ENCODE data around the gene MUC21. TPM values are rescaled to one million over a fixed set of nuclear protein-coding genes. Genes with fewer than 3 reads are reported as not detected.

Gene MUC21
- total and polyA plus RNA-seq, 9 of the 15 experiments (the other 6 are each of a cell fraction or from before 2014, with no cell fraction given), result not detected

- H3K79me2 ChIP-seq (ENCODE audit: control insufficient read depth, insufficient read depth, low read length), result no peaks in the 10 kb centered on the region
- FAIRE-seq, result peak; percentile 77
- peak; percentile 36 to 61 (median 40) for DNase-seq (ENCODE audit: extremely low read depth in 1 of 4, low spot score in 3 of 4)
These were observed 48.5 kb upstream of the MUC21 start for GRCh38 chr6:30935018-30935417.

More at GRCh38 chr6:30935018-30935417, 48.5 kb upstream of the MUC21 start:
- H3K9me1 ChIP-seq (ENCODE audit: control insufficient read depth, insufficient read depth, low read length), result no peaks in the 10 kb centered on the region
- no peaks in the 10 kb centered on the region for H3K9me3 ChIP-seq (replicated peaks; ENCODE audit: control insufficient read depth, insufficient read depth, low read depth, low read length)
- WGBS (ENCODE audit: insufficient coverage, low coverage, missing lambda C conversion rate), result 3% methylated on average over 3 of the region's 3 CpGs
- no peak overlapping the region for H3K27ac ChIP-seq (ENCODE audit: extremely low read depth, low read depth, low read length)
- no peaks in the 10 kb centered on the region for H3K36me3 ChIP-seq (ENCODE audit: control insufficient read depth, insufficient read depth, low read length)
- in situ Hi-C loops (cut with MboI), result no loop called here
- TF ChIP-seq ZC3H4 (CRISPR knock-in tag; IDR thresholded peaks at IDR 0.05; ENCODE audit: borderline replicate concordance), result no peak
- TF ChIP-seq RCOR1 (IDR thresholded peaks at IDR 0.05; ENCODE audit: borderline replicate concordance in 1 of 2, low read depth in 2 of 2, low read length in 2 of 2), result 0 out of 4 replicates have a peak, but pooled peaks of 1 of the 2 experiments have one; percentile 12
- TF ChIP-seq HMG20A (CRISPR knock-in tag; conservative IDR thresholded peaks at IDR 0.05), result no peak
- no peak for TF ChIP-seq ZBTB1 (CRISPR knock-in tag; IDR thresholded peaks at IDR 0.05; ENCODE audit: borderline replicate concordance, low read depth)
- TF ChIP-seq CEBPG (CRISPR knock-in tag; IDR thresholded peaks at IDR 0.05), result no peak
- TF ChIP-seq CEBPG (tag; conservative IDR thresholded peaks at IDR 0.05 in 1 of 2, IDR thresholded peaks at IDR 0.05 in 1 of 2), result 0 out of 4 replicates have a peak, but pooled peaks of 1 of the 2 experiments have one; percentile 37
- peak; percentile 74 for TF ChIP-seq NFIC (IDR thresholded peaks at IDR 0.05)
- TF ChIP-seq ZBTB9 (CRISPR knock-in tag; IDR thresholded peaks at IDR 0.05), result no peak
- peak; percentile 81 for TF ChIP-seq CEBPB (tag; IDR thresholded peaks at IDR 0.05)
- no peak for TF ChIP-seq BCLAF1 (IDR thresholded peaks at IDR 0.05; ENCODE audit: borderline replicate concordance in 1 of 2, control insufficient read depth in 1 of 2, low read depth in 2 of 2, low read length in 1 of 2)
- no peak for TF ChIP-seq ETV1 (tag; conservative IDR thresholded peaks at IDR 0.05; ENCODE audit: low read depth)
- TF ChIP-seq NKRF (IDR thresholded peaks at IDR 0.05; ENCODE audit: borderline replicate concordance), result no peak
- intact Hi-C loops (cut with micrococcal nuclease), result no loop called here
- no peak overlapping the region for H3K9ac ChIP-seq (ENCODE audit: insufficient read depth in 1 of 2, low read depth in 2 of 2, low read length in 2 of 2)
- no peak overlapping the region for H3K4me2 ChIP-seq (ENCODE audit: insufficient read depth, low read length)
- peak; percentile 30; the same call in 2 of the 3 replicates for ATAC-seq
- BruUV-seq (replicated peaks), result no TSS peak
- H3K4me3 ChIP-seq, result no peak overlapping the region
- no peak overlapping the region; the same call in 1 of the 2 replicates for H2AFZ ChIP-seq (ENCODE audit: low read depth, low read length)
- ChIA-PET CTCF (ENCODE audit: low intra/inter-chr PET ratio) (no interaction called here), POLR2A (interaction anchor here (0.7 to 1.8 kb wide), 3 partner anchors 9 to 192 kb away, joined by 3 to 5 read pairs (median 3); no protein-coding TSS in a partner anchor)
- peaks cover 0 to under 1% of the 10 kb centered on the region in 2 experiments; a peak in 2 of 5 replicates for H3K4me1 ChIP-seq (replicated peaks in 1 of 2; ENCODE audit: control insufficient read depth in 2 of 2, insufficient read depth in 2 of 2, low read length in 2 of 2)
- peaks cover 6% of the 10 kb centered on the region; the same call in 1 of the 2 replicates for H4K20me1 ChIP-seq (replicated peaks; ENCODE audit: control insufficient read depth, insufficient read depth, low read length)
- peaks cover 20 to 45% of the 10 kb centered on the region in 2 experiments for H3K27me3 ChIP-seq (ENCODE audit: control insufficient read depth in 2 of 2, insufficient read depth in 2 of 2, low read length in 2 of 2)
